ENCODE results near the gene NEMP1. TPM values are rescaled to one million over a fixed set of nuclear protein-coding genes. Genes with fewer than 3 reads are reported as not detected.

NEMP1 gene
- total and polyA plus RNA-seq, 10 of the 15 experiments (the other 5 are each of a cell fraction or from before 2014, with no cell fraction given): 4.0 to 45.9 (median 19.8) TPM

DNA sequence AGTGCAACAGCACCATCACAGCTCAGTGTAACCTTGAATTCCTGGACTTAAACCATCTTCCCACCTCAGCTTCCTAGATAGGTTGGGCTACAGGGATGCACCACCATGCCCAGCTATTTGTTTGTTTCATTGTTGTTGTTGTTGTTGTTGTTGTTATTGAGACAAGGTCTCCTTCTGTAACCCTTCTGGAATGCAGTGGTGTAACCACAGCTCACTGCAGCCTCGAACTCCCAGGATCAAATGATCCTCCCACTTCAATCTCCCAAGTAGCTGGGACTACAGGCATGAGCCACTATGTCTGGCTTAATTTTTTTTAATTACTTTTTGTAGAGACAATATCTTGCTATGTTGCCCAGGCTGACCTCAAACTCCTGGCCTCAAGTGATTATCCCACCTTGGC lies 1.2 kb upstream of the NEMP1 start:
- H3K79me2 ChIP-seq (ENCODE audit: control insufficient read depth, insufficient read depth, low read length): peaks cover 14% of the 10 kb centered on the region
- FAIRE-seq (no peak), ATAC-seq (no peak), DNase-seq (ENCODE audit: low read depth, low spot score) (no peak)
- ChIA-PET CTCF (interaction anchor here (1.0 to 7.5 kb wide), 13 partner anchors 10 to 484 kb away, joined by 3 to 69 read pairs (median 5); partner anchors contain the start of genes NAB2 and STAT6), RAD21 (ENCODE audit: unreplicated experiment) (interaction anchor here (1.4 to 5.0 kb wide), 7 partner anchors 9 to 72 kb away, joined by 4 to 53 read pairs (median 23); partner anchors contain the start of genes NAB2 and STAT6), POLR2A (interaction anchor here (1.0 to 4.1 kb wide), 10 partner anchors 8 to 31 kb away, joined by 3 to 51 read pairs (median 12); partner anchors contain the start of genes NAB2 and STAT6), SMC1A (ENCODE audit: uncharacterized antibody, unreplicated experiment) (interaction anchor here (0.7 to 5.4 kb wide), 12 partner anchors 8 to 322 kb away, joined by 3 to 50 read pairs (median 8); partner anchors contain the start of gene STAT6)
- peaks cover 6% of the 10 kb centered on the region; the same call in 1 of the 2 replicates for H3K4me1 ChIP-seq (ENCODE audit: control insufficient read depth, insufficient read depth, low read length)
- peak overlapping the region; percentile 68; the same call in 1 of the 2 replicates for H3K9ac ChIP-seq (ENCODE audit: control insufficient read depth, insufficient read depth, low read length)
- no peak overlapping the region for H3K4me2 ChIP-seq (ENCODE audit: control insufficient read depth, insufficient read depth)
- H3K9me3 ChIP-seq (replicated peaks; ENCODE audit: control insufficient read depth, insufficient read depth, low read length): no peaks in the 10 kb centered on the region
- no peaks in the 10 kb centered on the region; a peak in 1 of 4 replicates for H3K36me3 ChIP-seq (ENCODE audit: control insufficient read depth in 2 of 2, insufficient read depth in 2 of 2, low read length in 1 of 2)
- H2AFZ ChIP-seq (ENCODE audit: control insufficient read depth, low read depth, low read length): no peak overlapping the region
- H3K27me3 ChIP-seq (replicated peaks in 1 of 2; ENCODE audit: control insufficient read depth in 2 of 2, insufficient read depth in 2 of 2, low read length in 1 of 2): no peaks in the 10 kb centered on the region
- in situ Hi-C loops (cut with MboI) (loop anchor here (10.0 kb wide), 1 partner anchor 445 kb away; the partner anchor contains the start of gene BAZ2A), intact Hi-C loops (cut with micrococcal nuclease; ENCODE audit: unreplicated experiment) (loop anchor here (1.0 kb wide), 1 partner anchor 7 kb away; no protein-coding TSS in a partner anchor)
- peak overlapping the region; percentile 74 for H3K27ac ChIP-seq (ENCODE audit: control insufficient read depth, insufficient read depth)
- WGBS (ENCODE audit: insufficient coverage, insufficient replicate concordance, low lambda C conversion rate, missing lambda C conversion rate): 100% methylated on average over 1 of the region's 1 CpG
- TF ChIP-seq ESRRA (IDR thresholded peaks at IDR 0.05; ENCODE audit: low read length) (no peak), CHD4 (IDR thresholded peaks at IDR 0.05) (no peak), HDAC2 (IDR thresholded peaks at IDR 0.05) (no peak), SIX5 (IDR thresholded peaks at IDR 0.05; ENCODE audit: low read depth, low read length, severe bottlenecking) (no peak), ZNF274 (IDR thresholded peaks at IDR 0.05; ENCODE audit: insufficient read depth, insufficient read length) (no peak), FOXM1 (IDR thresholded peaks at IDR 0.05; ENCODE audit: low read depth, low read length) (no peak), HCFC1 (IDR thresholded peaks at IDR 0.05; ENCODE audit: low read length) (no peak), EED (IDR thresholded peaks at IDR 0.05; ENCODE audit: low read depth) (no peak), ZBED1 (IDR thresholded peaks at IDR 0.05; ENCODE audit: borderline replicate concordance) (no peak)
- TF ChIP-seq, protein P1, sequence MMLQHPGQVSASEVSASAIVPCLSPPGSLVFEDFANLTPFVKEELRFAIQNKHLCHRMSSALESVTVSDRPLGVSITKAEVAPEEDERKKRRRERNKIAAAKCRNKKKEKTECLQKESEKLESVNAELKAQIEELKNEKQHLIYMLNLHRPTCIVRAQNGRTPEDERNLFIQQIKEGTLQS (IDR thresholded peaks at IDR 0.05; ENCODE audit: borderline replicate concordance, extremely low read depth, low read depth, low read length): no peak
- TF ChIP-seq, protein P2, sequence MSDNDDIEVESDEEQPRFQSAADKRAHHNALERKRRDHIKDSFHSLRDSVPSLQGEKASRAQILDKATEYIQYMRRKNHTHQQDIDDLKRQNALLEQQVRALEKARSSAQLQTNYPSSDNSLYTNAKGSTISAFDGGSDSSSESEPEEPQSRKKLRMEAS (IDR thresholded peaks at IDR 0.05; ENCODE audit: low read depth, low read length): no peak
- TF ChIP-seq, protein P3, sequence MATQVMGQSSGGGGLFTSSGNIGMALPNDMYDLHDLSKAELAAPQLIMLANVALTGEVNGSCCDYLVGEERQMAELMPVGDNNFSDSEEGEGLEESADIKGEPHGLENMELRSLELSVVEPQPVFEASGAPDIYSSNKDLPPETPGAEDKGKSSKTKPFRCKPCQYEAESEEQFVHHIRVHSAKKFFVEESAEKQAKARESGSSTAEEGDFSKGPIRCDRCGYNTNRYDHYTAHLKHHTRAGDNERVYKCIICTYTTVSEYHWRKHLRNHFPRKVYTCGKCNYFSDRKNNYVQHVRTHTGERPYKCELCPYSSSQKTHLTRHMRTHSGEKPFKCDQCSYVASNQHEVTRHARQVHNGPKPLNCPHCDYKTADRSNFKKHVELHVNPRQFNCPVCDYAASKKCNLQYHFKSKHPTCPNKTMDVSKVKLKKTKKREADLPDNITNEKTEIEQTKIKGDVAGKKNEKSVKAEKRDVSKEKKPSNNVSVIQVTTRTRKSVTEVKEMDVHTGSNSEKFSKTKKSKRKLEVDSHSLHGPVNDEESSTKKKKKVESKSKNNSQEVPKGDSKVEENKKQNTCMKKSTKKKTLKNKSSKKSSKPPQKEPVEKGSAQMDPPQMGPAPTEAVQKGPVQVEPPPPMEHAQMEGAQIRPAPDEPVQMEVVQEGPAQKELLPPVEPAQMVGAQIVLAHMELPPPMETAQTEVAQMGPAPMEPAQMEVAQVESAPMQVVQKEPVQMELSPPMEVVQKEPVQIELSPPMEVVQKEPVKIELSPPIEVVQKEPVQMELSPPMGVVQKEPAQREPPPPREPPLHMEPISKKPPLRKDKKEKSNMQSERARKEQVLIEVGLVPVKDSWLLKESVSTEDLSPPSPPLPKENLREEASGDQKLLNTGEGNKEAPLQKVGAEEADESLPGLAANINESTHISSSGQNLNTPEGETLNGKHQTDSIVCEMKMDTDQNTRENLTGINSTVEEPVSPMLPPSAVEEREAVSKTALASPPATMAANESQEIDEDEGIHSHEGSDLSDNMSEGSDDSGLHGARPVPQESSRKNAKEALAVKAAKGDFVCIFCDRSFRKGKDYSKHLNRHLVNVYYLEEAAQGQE (IDR thresholded peaks at IDR 0.05; ENCODE audit: low read depth, low read length): no peak
- H4K20me1 ChIP-seq (ENCODE audit: control insufficient read depth, insufficient read depth): no peaks in the 10 kb centered on the region
- no TSS peak for BruUV-seq (replicated peaks)
- no peak overlapping the region for H3K4me3 ChIP-seq
